ENCODE measurements around the gene ZSCAN30. TPM values are rescaled to one million over a fixed set of nuclear protein-coding genes. Genes with fewer than 3 reads are reported as not detected.

ZSCAN30 gene
- total RNA-seq, 2 donors from 2014 or later, result 17.6 to 39.6 TPM

DNA sequence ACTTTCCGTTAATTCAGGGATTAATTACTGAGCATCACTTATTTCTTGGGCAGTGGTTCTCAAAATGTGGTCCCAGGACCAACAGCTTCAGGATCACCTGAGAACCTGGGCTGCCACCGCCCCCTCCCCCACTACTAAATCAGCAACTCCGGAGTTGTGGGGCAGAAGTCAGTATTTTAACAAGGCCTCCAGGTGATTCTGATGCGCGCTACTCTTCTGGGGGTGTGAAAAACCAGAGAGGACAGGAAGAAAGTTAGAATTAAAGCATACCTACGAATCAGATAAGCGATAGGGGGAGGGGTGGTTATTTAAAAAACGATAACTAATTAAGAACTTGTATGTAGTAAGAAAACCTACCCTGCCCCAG, 319 bp downstream of the ZSCAN30 start:
- H3K9me3 Mint-ChIP-seq, result peaks cover 0 to 14% of the 10 kb centered on the region in 2 donors
- peak in 1 of 2 donors; percentile 18 for DNase-seq (ENCODE audit: low spot score in 2 of 2)
- peak; percentile 25 to 37 for ATAC-seq
- peak overlapping the region; percentile 95 to 98 for H3K27ac Mint-ChIP-seq
- peaks cover 28 to 68% of the 10 kb centered on the region in 2 donors for H3K36me3 Mint-ChIP-seq

DNA sequence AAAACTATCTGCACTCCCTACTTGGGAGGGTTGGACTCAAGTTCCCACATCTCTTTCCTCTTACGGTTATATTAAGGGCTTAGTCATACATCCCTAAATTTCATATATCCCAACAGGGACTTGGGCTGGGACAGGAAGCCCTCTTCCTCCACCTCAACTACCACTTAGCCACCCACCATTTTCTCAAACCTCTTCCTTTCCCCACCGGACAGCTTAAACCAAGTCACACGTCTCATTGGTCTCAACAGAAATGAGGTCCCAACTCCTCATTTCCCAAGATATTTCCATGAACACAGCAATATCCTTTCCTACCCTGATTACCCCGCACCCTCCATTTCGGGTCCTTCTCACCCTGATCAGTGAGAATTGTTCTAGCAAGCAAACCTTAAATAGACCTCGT, 736 bp downstream of the ZSCAN30 start:
- Mint-ChIP-seq H3K9me3 (peaks cover 0 to 14% of the 10 kb centered on the region in 2 donors), H3K36me3 (peaks cover 24 to 65% of the 10 kb centered on the region in 2 donors), H3K27ac (peak overlapping the region; percentile 95 to 98)
- no peak for ATAC-seq
- DNase-seq (ENCODE audit: low spot score in 2 of 2), result no peak

DNA sequence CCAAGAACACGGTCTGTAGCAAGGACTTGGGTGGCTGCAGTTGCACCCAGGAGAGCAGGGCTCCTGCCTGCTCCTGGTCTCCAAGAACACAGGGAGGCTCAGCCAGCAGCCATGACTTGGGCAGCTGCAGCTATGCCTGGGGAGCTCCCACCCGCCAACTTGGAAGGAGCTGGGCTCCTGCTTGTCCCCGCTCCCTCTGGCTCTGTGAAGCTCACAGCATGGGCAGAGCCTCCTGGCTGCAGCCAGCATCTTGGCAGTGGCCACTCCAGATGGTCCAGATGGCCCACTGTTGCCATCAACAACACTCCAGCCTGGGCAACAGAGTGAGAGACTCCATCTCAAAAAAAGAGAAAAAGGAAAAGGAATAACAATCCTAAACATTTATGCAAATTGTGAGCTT, 5.2 kb downstream of the ZSCAN30 start:
- H3K9me3 Mint-ChIP-seq, result peaks cover 0 to 23% of the 10 kb centered on the region in 2 donors
- ATAC-seq (no peak), DNase-seq (ENCODE audit: low spot score in 2 of 2) (no peak)
- H3K36me3 Mint-ChIP-seq, result peaks cover 12 to 79% of the 10 kb centered on the region in 2 donors
- H3K27ac Mint-ChIP-seq, result peak overlapping the region in 1 of 2 donors; percentile 55

- no peak overlapping the region for H3K27ac Mint-ChIP-seq
- ATAC-seq (no peak), DNase-seq (ENCODE audit: low spot score in 2 of 2) (no peak)
- peaks cover 0 to 22% of the 10 kb centered on the region in 2 donors for H3K9me3 Mint-ChIP-seq
- peaks cover 6 to 79% of the 10 kb centered on the region in 2 donors for H3K36me3 Mint-ChIP-seq
Observed at GRCh38 chr18:35283923-35284794, 5.9 kb downstream of the ZSCAN30 start.

DNA sequence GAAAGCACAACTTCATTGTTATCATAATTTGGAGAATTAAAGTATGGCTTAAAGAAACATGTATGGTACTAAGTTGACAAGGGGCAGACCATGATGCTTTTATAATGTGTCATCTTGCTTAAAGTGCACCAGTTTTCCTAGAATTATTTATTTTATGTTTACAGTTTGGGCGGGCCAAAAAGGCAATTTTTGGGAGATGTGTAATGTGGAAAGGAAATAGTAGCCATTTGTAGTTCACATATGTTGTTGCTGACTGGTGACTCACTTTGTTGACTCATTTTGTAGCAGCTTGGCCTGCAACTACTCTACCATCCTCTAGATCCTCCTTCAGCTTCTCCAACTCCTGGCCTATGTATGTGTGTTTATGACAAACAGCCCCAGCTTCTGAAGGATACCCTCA, 7.7 kb downstream of the ZSCAN30 start:
- H3K36me3 Mint-ChIP-seq, result peaks cover 5 to 76% of the 10 kb centered on the region in 2 donors
- H3K9me3 Mint-ChIP-seq, result peaks cover 0 to 25% of the 10 kb centered on the region in 2 donors
- peak; percentile 37 to 45 for ATAC-seq
- DNase-seq (ENCODE audit: low spot score in 2 of 2), result no peak
- no peak overlapping the region for H3K27ac Mint-ChIP-seq

- Mint-ChIP-seq H3K36me3 (peaks cover 5 to 61% of the 10 kb centered on the region in 2 donors), H3K9me3 (peaks cover 0 to 25% of the 10 kb centered on the region in 2 donors), H3K27ac (no peak overlapping the region)
- DNase-seq (ENCODE audit: low spot score in 2 of 2) (no peak), ATAC-seq (no peak)
Observed at GRCh38 chr18:35278969-35279368, 11.1 kb downstream of the ZSCAN30 start.

GRCh38 chr18:35278085-35278484, 11.9 kb downstream of the ZSCAN30 start:
- peaks cover 0 to 27% of the 10 kb centered on the region in 2 donors for H3K9me3 Mint-ChIP-seq
- DNase-seq (ENCODE audit: low spot score in 2 of 2) (no peak), ATAC-seq (no peak)
- H3K36me3 Mint-ChIP-seq, result peaks cover 5 to 62% of the 10 kb centered on the region in 2 donors
- no peak overlapping the region for H3K27ac Mint-ChIP-seq

- DNase-seq (ENCODE audit: low spot score in 2 of 2), result no peak
- no peak overlapping the region for H3K27ac Mint-ChIP-seq
- peaks cover 5 to 62% of the 10 kb centered on the region in 2 donors for H3K36me3 Mint-ChIP-seq
- ATAC-seq, result peak in 1 of 2 donors; percentile 66
- peaks cover 0 to 29% of the 10 kb centered on the region in 2 donors for H3K9me3 Mint-ChIP-seq
Observed at GRCh38 chr18:35277633-35278032, 12.4 kb downstream of the ZSCAN30 start.

GRCh38 chr18:35276267-35276666, 13.8 kb downstream of the ZSCAN30 start:
- H3K36me3 Mint-ChIP-seq, result peaks cover 5 to 56% of the 10 kb centered on the region in 2 donors
- peaks cover 0 to 30% of the 10 kb centered on the region in 2 donors for H3K9me3 Mint-ChIP-seq
- no peak for ATAC-seq
- no peak overlapping the region for H3K27ac Mint-ChIP-seq
- DNase-seq (ENCODE audit: low spot score in 2 of 2), result no peak

DNA sequence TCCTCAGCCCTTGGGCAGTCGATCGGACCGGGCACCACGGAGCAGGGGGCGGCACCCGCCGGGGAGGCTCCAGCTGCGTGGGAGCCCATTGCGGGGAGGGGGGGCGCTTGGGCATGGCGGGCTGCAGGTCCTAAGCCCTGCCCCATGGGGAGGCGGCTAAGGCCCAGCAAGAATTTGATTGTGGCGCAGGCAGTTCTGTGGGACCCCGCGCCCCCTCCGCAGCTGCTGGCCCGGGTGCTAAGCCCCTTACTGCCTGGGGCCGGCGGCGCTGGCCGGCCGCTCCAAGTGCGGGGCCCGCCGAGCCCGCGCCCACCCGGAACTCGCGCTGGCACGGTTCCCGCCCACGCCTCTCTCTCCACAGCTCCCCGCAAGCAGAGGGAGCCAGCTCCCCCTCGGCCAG, 18.4 kb downstream of the ZSCAN30 start:
- no peak for DNase-seq (ENCODE audit: low spot score in 2 of 2)
- H3K27ac Mint-ChIP-seq, result no peak overlapping the region
- H3K9me3 Mint-ChIP-seq, result peaks cover 12 to 31% of the 10 kb centered on the region in 2 donors
- H3K36me3 Mint-ChIP-seq, result peaks cover 14 to 51% of the 10 kb centered on the region in 2 donors
- ATAC-seq, result no peak

GRCh38 chr18:35268821-35269220, 21.2 kb downstream of the ZSCAN30 start:
- no peak for DNase-seq (ENCODE audit: low spot score in 2 of 2)
- no peak for ATAC-seq
- H3K9me3 Mint-ChIP-seq, result peaks cover 12 to 32% of the 10 kb centered on the region in 2 donors
- H3K27ac Mint-ChIP-seq, result no peak overlapping the region
- peaks cover 14 to 66% of the 10 kb centered on the region in 2 donors for H3K36me3 Mint-ChIP-seq

- peaks cover 14 to 68% of the 10 kb centered on the region in 2 donors for H3K36me3 Mint-ChIP-seq
- DNase-seq (ENCODE audit: low spot score in 2 of 2) (no peak), ATAC-seq (no peak)
- no peak overlapping the region for H3K27ac Mint-ChIP-seq
- H3K9me3 Mint-ChIP-seq, result peaks cover 12 to 27% of the 10 kb centered on the region in 2 donors
Observed at GRCh38 chr18:35267809-35268208, 22.2 kb downstream of the ZSCAN30 start.

DNA sequence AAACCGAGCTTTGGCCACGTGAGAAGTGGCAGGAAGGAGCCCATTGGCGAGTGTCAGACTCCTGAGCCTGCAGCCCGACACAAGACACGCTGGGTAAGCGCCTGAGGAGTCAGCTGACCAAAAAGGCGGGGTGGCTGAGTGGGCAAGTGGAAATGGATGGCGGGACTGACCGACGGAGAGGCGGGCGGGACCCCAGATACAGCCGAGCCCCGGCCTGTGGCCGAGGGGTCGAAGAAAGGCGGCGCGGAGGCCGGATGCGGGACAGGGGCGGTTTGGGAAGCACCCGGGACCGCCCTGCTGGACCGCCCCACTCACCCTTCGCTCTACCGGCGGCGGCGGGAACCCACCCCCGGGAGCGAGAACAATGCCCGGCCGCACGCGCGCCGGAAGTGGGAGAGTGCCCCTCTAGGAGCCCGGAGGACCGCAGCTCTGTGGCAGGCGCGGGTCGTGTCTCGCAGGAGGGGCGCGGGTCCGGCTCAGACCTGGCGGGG, 22.8 kb downstream of the ZSCAN30 start:
- H3K36me3 Mint-ChIP-seq, result peaks cover 14 to 68% of the 10 kb centered on the region in 2 donors

GRCh38 chr18:35264409-35264808, 25.6 kb downstream of the ZSCAN30 start:
- no peak for ATAC-seq
- H3K9me3 Mint-ChIP-seq, result peaks cover 12 to 24% of the 10 kb centered on the region in 2 donors
- DNase-seq (ENCODE audit: low spot score in 2 of 2), result no peak
- no peak overlapping the region for H3K27ac Mint-ChIP-seq
- H3K36me3 Mint-ChIP-seq, result peaks cover 14 to 79% of the 10 kb centered on the region in 2 donors

More for the DNA sequence above, 22.8 kb downstream of the ZSCAN30 start:
- Mint-ChIP-seq H3K27ac (peak overlapping the region; percentile 85 to 86), H3K9me3 (peaks cover 12 to 24% of the 10 kb centered on the region in 2 donors)
- ATAC-seq (peak; percentile 71 to 76), DNase-seq (ENCODE audit: low spot score in 2 of 2) (peak in 1 of 2 donors; percentile 47)

DNA sequence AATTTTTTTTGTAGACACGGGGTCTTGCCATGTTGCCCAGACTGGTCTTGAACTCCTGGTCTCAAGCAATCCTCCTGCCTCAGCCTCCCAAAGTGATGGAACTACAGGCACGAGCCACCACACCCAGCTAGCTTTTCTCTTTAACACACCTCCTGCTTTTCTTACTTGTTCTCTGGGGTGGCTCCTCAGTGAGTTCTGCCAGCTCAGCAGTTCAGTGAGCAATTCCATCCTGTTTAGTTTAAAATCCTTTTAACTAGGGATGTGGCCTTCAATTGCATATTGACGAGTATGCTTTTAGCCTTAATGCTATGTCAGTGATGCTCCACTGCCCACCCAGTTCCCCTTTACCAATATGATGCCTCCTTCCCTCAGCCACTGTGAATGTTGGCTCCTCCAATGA, 33.1 kb downstream of the ZSCAN30 start:
- Mint-ChIP-seq H3K27ac (peak overlapping the region in 1 of 2 donors; percentile 84), H3K9me3 (peaks cover 23 to 31% of the 10 kb centered on the region in 2 donors), H3K36me3 (peaks cover 42 to 77% of the 10 kb centered on the region in 2 donors)
- DNase-seq (ENCODE audit: low spot score in 2 of 2) (no peak), ATAC-seq (no peak)

DNA sequence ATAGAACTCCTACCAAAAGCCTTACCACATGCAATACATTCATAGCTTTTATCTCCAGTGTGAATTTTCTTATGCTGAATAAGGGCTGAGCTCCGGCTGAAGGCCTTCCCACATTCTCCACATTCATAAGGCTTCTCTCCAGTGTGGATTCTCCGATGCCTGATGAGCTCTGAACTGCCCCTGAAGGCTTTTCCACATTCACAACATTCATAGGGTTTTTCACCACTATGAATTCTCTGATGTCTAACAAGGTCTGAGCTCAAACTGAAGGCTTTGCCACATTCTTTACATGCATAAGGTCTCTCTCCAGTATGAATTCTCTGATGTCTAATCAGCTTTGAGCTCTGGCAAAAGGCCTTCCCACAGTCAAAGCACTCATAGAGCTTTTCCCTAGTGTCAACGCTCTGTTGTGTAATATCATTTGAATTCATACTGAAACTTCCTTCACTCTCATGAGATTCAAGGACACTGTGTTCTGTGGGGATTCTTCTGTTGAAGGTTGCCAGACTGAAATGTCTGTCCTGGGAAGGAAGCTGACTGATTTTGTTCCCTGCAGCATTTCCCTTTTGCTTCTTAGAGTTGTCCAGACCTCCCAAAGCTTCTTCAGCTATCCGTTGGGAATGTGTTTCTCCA, 36.3 kb downstream of the ZSCAN30 start:
- DNase-seq (ENCODE audit: low spot score in 2 of 2) (no peak), ATAC-seq (no peak)
- Mint-ChIP-seq H3K36me3 (peaks cover 56 to 87% of the 10 kb centered on the region in 2 donors), H3K27ac (no peak overlapping the region), H3K9me3 (peaks cover 31 to 48% of the 10 kb centered on the region in 2 donors)

DNA sequence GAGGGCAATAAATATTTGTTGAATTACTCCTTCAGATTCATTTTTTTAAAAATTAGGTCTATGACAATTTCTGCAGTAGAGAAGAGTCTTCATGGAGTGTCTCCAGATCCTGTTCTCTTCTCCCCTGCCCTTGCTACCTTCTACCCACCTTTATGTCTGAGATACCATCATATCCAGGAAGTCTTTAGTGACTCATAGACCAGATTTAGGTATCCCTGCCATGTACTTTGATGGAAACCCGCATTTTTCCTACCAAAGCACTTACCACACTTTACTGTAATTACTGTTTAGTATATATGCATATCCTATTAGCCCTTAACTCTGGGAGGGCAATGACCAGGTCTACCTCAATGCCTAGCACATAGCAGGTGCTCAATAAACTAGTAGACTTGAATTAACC, 37.6 kb downstream of the ZSCAN30 start:
- H3K27ac Mint-ChIP-seq, result no peak overlapping the region
- DNase-seq (ENCODE audit: low spot score in 2 of 2) (no peak), ATAC-seq (peak in 1 of 2 donors; percentile 22)
- H3K36me3 Mint-ChIP-seq, result peaks cover 56 to 90% of the 10 kb centered on the region in 2 donors
- peaks cover 31 to 42% of the 10 kb centered on the region in 2 donors for H3K9me3 Mint-ChIP-seq
